Subcutaneous adipose tissue (tissue), 4 donors: Measurements from ENCODE around the gene LRRK1. TPM values are rescaled to one million over a fixed set of nuclear protein-coding genes. Genes with fewer than 3 reads are reported as not detected.

Experiments used
- CTCF ChIP-seq: fragments of 450-650 bp; IDR thresholded peaks from one replicate; pipeline ENCODE4 v1.5.1; 2016; ENCODE audit warnings: low read depth, mild to moderate bottlenecking, control low read depth, antibody characterized with exemption, moderate library complexity
- total RNA-seq, 4 donors: library from RNA; depleted of rRNA; stranded (reverse); fragments of >200 nt; gene quantifications; one replicate each; pipeline ENCODE4 v1.1.0, GENCODE V29; 2016

The LRRK1 gene
- total RNA-seq, 4 donors from 2014 or later, result 9.6 to 21.6 (median 17.3) TPM

DNA sequence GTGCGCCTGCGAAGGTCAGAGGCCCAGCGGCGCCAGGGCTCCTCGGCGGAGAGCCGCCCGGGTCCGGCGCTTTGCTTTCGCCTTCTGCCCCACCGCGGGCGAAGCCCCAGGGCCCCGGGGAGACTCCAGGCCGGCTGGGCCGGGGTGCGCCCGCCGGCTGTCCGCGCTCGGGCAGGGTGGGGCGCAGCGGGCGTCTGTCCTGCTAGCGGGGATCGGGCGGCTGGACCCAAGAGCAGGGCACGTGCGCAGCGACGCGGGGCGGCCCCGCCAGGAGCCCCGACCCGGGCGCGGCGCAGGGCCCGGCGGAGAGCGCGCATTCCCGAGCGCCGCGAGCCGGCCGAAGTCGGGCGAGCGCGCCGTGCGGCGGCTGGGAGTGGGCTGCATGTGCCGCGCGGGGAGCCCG lies 40.1 kb upstream of the LRRK1 start:
- no peak for TF ChIP-seq CTCF

DNA sequence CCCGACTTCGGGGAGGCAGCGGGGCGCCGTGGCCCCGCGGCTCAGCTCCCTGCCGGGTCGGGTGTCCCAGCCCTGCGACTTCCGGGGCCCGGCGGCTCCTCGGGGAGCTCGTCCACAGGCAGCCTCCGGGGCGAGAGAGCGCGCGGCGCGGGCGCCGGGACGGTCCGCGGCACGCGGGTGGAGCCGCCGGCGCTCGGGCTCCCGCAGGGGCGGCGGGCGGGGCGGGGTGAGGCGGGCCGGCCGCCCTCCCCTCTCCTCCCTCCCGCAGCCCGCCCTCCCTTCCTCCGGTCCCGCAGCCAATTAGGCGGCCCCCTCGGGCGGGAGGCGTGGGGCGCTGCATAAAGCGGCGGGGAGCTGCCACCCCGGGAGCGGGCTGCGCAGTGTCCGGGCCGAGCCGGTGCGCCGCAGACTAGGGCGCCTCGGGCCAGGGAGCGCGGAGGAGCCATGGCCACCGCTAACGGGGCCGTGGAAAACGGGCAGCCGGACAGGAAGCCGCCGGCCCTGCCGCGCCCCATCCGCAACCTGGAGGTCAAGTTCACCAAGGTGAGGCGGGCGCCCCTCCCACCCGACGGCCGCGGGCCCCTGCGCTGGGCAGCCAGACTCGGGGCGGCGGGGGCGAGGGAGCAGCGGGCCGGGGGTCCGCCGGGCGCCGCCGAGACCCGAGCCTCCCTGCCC lies 39.6 kb upstream of the LRRK1 start, which contains the start of gene ALDH1A3:
ALDH1A3 (plus strand) TSS at position 368 of the 675 bp plus-strand sequence; CDS start at position 445, 77 bp downstream.
- no peak for TF ChIP-seq CTCF

DNA sequence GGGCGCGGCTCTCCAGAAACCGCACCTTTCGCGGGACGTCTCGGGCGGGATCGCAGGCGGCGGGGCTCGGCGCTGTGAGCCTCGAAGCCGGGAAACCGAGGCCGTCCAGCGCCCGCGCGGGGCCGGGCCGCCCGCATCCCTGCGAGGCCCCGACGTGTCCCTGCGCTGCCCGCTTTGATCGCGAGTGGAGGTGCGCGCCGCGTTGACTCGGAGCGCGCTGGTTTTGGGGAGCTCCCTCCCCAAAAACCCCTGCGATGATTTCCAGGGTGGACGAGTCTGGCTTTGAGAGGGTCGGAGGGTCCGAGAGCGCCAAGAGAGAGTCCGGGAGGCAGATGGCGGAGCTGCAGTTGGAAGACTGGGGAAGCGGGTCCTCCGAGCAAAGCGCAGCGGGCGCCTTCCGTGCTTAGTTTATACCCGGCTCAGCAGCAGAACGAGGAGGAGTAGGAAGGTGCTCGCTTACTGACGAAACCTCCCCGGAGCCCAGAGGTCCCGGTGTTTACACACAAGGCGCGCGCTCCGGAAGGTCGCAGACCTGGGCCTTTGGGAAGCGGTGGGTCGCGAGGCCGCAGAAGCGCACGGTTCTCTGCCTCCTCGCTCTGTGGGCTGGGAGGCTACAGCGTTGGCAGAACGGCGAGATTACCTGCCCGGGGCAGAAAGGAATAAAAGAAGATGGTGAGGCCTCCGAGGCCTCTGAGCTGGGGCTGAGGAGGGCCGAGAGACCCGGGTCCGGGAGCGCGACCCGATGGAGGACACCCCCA lies 38.8 kb upstream of the LRRK1 start:
- TF ChIP-seq CTCF, result no peak

- TF ChIP-seq CTCF, result no peak
Observed at GRCh38 chr15:100880897-100881242, 38.3 kb upstream of the LRRK1 start.

DNA sequence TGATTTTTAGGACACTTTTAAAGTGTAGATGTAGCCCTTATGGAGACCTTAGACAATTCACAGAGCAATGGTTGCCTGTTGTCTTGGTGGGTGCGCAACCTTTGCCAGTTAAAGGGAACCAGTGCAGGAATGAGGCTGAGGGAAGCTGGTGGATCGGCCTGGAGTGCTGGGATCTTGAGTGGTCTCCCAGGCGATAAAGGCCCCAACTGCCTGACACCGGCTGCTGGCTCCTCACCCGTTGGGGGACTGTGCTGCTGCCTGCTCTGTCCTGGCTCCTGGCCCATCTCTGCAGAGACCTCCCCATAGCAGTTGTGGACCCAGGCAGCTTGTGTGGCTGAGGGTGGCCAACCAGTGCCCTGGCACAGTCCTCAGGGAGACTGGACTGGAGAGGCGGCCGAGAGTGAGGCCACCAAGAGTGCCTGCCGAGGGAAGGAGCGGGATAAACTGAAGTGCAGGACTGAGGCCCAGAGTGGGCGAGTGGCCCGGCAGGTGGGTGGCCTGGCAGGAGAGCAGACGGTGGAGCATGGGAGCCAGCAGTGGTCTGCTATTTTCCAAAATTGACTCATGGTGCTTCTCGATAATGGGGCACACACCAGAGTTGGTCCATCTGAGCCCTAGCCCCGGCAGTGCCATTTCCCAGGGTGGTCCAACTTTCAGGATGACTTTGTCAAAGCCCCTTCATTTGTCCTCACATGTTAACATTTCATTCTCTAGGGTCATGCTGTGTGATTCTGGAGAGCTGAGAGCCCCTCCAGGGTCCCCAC lies 37.4 kb upstream of the LRRK1 start:
- no peak for TF ChIP-seq CTCF

GRCh38 chr15:100885116-100885515 lies 34.0 kb upstream of the LRRK1 start:
- TF ChIP-seq CTCF, result no peak

DNA sequence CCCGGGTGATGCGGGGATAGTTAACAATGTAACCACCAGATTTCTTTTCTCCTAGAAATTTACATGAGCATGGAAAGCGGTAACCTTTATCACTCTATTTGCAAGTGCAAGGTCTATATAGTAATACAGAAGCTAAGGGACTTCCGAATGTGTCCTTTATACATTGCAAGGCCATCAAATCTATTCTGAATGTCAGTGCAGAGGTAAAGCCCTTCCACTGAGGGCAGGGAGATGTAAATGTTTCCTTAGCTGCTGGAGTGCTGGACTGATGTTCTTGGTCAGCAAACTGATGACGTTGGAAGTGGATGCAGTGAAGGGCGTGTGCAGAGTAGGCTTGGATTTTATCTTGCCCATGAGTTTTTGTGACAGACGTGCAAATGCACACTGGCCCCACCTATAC lies 33.3 kb upstream of the LRRK1 start:
- TF ChIP-seq CTCF, result no peak
